RWPE2 (cell line): ENCODE results near the gene ITPR3.

Experiments used
- ATAC-seq: fragments of 200-7000 bp; cut with Tn5 transposase; 3 replicates; pipeline ENCODE4 v1.9.1; 2021; ENCODE audit warnings: low read depth
- DNase-seq: peaks from one replicate; pipeline ENCODE4 v3.0.0-alpha.2; 2020; ENCODE audit warnings: low spot score
- H3K27ac ChIP-seq: fragments of 450-650 bp; 2 replicates; pipeline ENCODE4 v1.5.1; 2017; ENCODE audit warnings: mild to moderate bottlenecking; ENCODE audit not compliant: poor library complexity, severe bottlenecking
- H3K27me3 ChIP-seq: fragments of 250-450 bp; sonication (Bioruptor Pico); 2 replicates; pipeline ENCODE4 v1.5.1; 2021; ENCODE audit warnings: mild to moderate bottlenecking, moderate library complexity; ENCODE audit not compliant: insufficient read depth, poor library complexity, severe bottlenecking
- H3K36me3 ChIP-seq: fragments of 250-450 bp; sonication (Bioruptor Pico); 2 replicates; pipeline ENCODE4 v1.5.1; 2020; ENCODE audit warnings: low read depth, mild to moderate bottlenecking, moderate library complexity
- H3K4me1 ChIP-seq: fragments of 250-450 bp; sonication (Bioruptor Pico); 2 replicates; pipeline ENCODE4 v1.5.1; 2021; ENCODE audit warnings: mild to moderate bottlenecking, moderate library complexity; ENCODE audit not compliant: insufficient read depth, poor library complexity, severe bottlenecking
- H3K4me3 ChIP-seq: fragments of 250-450 bp; sonication (Bioruptor Pico); 2 replicates; pipeline ENCODE4 v1.5.1; 2021; ENCODE audit warnings: mild to moderate bottlenecking, moderate library complexity; ENCODE audit not compliant: severe bottlenecking
- H3K9me3 ChIP-seq: fragments of 250-450 bp; sonication (Bioruptor Pico); 2 replicates; pipeline ENCODE4 v1.5.1; 2021; ENCODE audit warnings: mild to moderate bottlenecking, moderate library complexity; ENCODE audit not compliant: severe bottlenecking
- CTCF ChIP-seq: fragments of 450-650 bp; IDR thresholded peaks from one replicate; pipeline ENCODE4 v1.5.1; 2017; ENCODE audit warnings: mild to moderate bottlenecking, moderate library complexity; ENCODE audit not compliant: poor library complexity, severe bottlenecking

The ITPR3 gene

GRCh38 chr6:33579828-33580714, 41.1 kb upstream of the ITPR3 start, which contains the start of gene BAK1:
Gene BAK1, minus strand, starts transcription at chr6:33580276. Its CDS starts 2,672 bp downstream, at chr6:33577604.
- H3K4me3 ChIP-seq, result peak within 1 kb of the TSS; percentile 77
- peak within 1 kb of the TSS; percentile 86 for H3K27ac ChIP-seq

GRCh38 chr6:33581186-33581585, 39.9 kb upstream of the ITPR3 start:
- H3K4me1 ChIP-seq, result peaks cover 14% of the 10 kb centered on the region
- no peak overlapping the region for H3K4me3 ChIP-seq
- H3K36me3 ChIP-seq, result peaks cover 21% of the 10 kb centered on the region
- H3K27ac ChIP-seq, result no peak overlapping the region
- H3K9me3 ChIP-seq, result no peaks in the 10 kb centered on the region
- DNase-seq, result no peak
- no peak for ATAC-seq
- no peaks in the 10 kb centered on the region for H3K27me3 ChIP-seq
- no peak for TF ChIP-seq CTCF

More at GRCh38 chr6:33579828-33580714, 41.1 kb upstream of the ITPR3 start, which contains the start of gene BAK1:
- TF ChIP-seq CTCF, result peak; percentile 67
- Histone ChIP-seq H3K36me3 (peaks cover 32% of the 10 kb centered on the region), H3K9me3 (no peaks in the 10 kb centered on the region), H3K27me3 (no peaks in the 10 kb centered on the region), H3K4me1 (peaks cover 14% of the 10 kb centered on the region)
- peak; percentile 89 for ATAC-seq
- peak; percentile 93 for DNase-seq

GRCh38 chr6:33583591-33584155, 37.4 kb upstream of the ITPR3 start:
- H3K27me3 ChIP-seq, result no peaks in the 10 kb centered on the region
- no peaks in the 10 kb centered on the region for H3K9me3 ChIP-seq
- no peaks in the 10 kb centered on the region; the same call in 1 of the 2 replicates for H3K36me3 ChIP-seq
- ATAC-seq, result no peak
- H3K27ac ChIP-seq, result no peak overlapping the region
- no peak overlapping the region for H3K4me3 ChIP-seq
- no peaks in the 10 kb centered on the region for H3K4me1 ChIP-seq
- TF ChIP-seq CTCF, result no peak
- no peak for DNase-seq

GRCh38 chr6:33584700-33585402, 36.3 kb upstream of the ITPR3 start:
- Histone ChIP-seq H3K9me3 (no peaks in the 10 kb centered on the region), H3K27ac (no peak overlapping the region), H3K27me3 (no peaks in the 10 kb centered on the region), H3K4me3 (no peak overlapping the region), H3K4me1 (peaks cover 6% of the 10 kb centered on the region), H3K36me3 (no peaks in the 10 kb centered on the region)
- TF ChIP-seq CTCF, result no peak
- DNase-seq (no peak), ATAC-seq (no peak)
